Body of pancreas (tissue), 4 donors: ENCODE measurements around the gene TM4SF20. TPM values are rescaled to one million over a fixed set of nuclear protein-coding genes. Genes with fewer than 3 reads are reported as not detected.

Experiments
- ATAC-seq: fragments of 150-250 bp; one replicate; pipeline ENCODE4 v1.9.1; 2016
- DNase-seq, 4 donors: peaks; one replicate each; pipeline ENCODE4 v3.0.0-alpha.2; 2019
- H3K27ac ChIP-seq, 4 donors: fragments of 200-600 bp; sonication (generic); 1 replicate in 3 of 4; 2 replicates in 1 of 4; pipeline versions ENCODE4 v1.5.1 to v1.6.1; 2016 to 2019; ENCODE audit warnings: mild to moderate bottlenecking in 1 of 4, mixed read lengths in 1 of 4, moderate library complexity in 1 of 4
- H3K27me3 ChIP-seq, 2 donors: fragments of 200-600 bp; sonication (generic); one replicate each; pipeline ENCODE4 v1.6.0; 2016; ENCODE audit warnings: mild to moderate bottlenecking in 1 of 2
- H3K36me3 ChIP-seq, 2 donors: fragments of 200-600 bp; sonication (generic); replicated peaks in 1 of 2; 2 replicates each; pipeline ENCODE4 v1.5.1; 2016; ENCODE audit warnings: low read depth in 2 of 2; ENCODE audit not compliant: insufficient read depth in 1 of 2
- H3K4me1 ChIP-seq: fragments of 200-600 bp; sonication (generic); one replicate; pipeline ENCODE4 v1.6.0; 2016
- H3K4me3 ChIP-seq, 2 donors: fragments of 200-600 bp; sonication (generic); 1 replicate in 1 of 2; 2 replicates in 1 of 2; pipeline ENCODE4 v1.5.1; 2016 to 2019
- H3K9me3 ChIP-seq, 3 donors: fragments of 200-600 bp; sonication (generic); 1 replicate in 2 of 3; 2 replicates in 1 of 3; pipeline ENCODE4 v1.5.1; 2016
- POLR2A ChIP-seq, 3 donors: fragments of 450-650 bp; IDR thresholded peaks; one replicate each; pipeline ENCODE4 v1.6.1; 2016; ENCODE audit warnings: antibody characterized with exemption in 3 of 3, mild to moderate bottlenecking in 2 of 3
- WGBS, 2 donors: methylation state at CpG; one replicate each; pipeline ENCODE4 v1.1.5; 2017; 5-methylcytosine and 5-hydroxymethylcytosine counted together
- intact Hi-C: fragments of 100-400 bp; cut with DNase I; formaldehyde crosslinking; loops from one replicate; pipeline ENCODE4 v1.15.1; 2023
- total RNA-seq, 2 donors: library from RNA; depleted of rRNA; stranded (reverse); fragments of >200 nt; gene quantifications; one replicate each; pipeline ENCODE4 v1.1.0, GENCODE V29; 2016
- TF ChIP-seq, protein P1 (sequence below), 7 experiments: fragments of 450-650 bp in 4 of 7; fragments of 200-600 bp in 3 of 7; sonication (generic) in 3 of 7; IDR thresholded peaks; one replicate each; pipeline ENCODE4 v1.5.1; 2016 to 2019; ENCODE audit warnings: antibody characterized with exemption in 7 of 7

TM4SF20 gene
- total RNA-seq, 2 donors from 2014 or later, result not detected

DNA sequence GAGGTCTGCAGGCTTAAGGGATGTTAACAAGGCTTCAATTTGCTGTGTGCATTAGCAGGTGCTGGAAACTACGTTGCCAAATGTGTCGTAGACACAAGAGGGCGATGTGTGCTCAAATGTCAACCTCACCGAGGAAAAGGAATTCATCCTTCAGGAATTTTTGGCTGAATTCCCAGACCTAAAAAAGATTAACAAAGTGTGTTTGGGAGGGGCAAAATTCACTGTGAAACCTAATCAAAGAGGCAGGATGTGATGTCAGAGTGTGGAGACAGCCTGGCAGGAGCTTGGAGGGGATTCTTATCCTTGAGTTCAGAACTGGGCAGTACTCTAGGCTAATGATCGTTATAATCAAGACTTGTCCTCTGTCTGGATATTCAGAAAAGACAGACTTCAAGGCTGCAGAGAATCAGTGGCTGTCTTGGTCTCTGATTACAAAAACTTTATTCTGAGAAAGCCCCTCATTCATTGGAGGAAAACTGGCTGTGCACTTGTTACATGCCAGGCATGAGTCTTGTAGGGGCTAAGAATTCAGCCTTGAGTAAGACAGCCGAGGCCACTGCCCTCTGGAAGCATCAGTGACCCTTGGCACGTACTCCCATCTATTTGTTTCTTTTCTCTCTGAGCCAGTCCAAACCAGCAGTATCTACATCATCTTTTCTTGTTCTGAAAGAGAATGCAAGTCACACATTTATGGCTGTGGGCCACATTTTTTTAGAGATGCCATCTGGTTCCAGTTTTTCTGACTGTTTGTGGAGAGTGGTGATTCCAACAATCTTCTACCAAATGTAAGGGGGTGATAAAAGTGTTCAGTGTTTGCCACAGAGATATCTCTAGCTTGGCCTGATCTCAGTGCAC is 27.3 kb upstream of the TM4SF20 start:
- Histone ChIP-seq H3K9me3 (no peaks in the 10 kb centered on the region), H3K4me3 (no peak overlapping the region), H3K4me1 (peaks cover 10% of the 10 kb centered on the region), H3K36me3 (no peaks in the 10 kb centered on the region), H3K27me3 (no peaks in the 10 kb centered on the region), H3K27ac (peak overlapping the region; percentile 50 to 72 (median 60))
- WGBS, 2 donors, result 4 to 5% methylated on average over 7 of the region's 7 CpGs
- ATAC-seq, result peak; percentile 86
- intact Hi-C loops, result no loop called here
- peak; percentile 75 to 86 (median 82) for DNase-seq
- TF ChIP-seq, protein P1, sequence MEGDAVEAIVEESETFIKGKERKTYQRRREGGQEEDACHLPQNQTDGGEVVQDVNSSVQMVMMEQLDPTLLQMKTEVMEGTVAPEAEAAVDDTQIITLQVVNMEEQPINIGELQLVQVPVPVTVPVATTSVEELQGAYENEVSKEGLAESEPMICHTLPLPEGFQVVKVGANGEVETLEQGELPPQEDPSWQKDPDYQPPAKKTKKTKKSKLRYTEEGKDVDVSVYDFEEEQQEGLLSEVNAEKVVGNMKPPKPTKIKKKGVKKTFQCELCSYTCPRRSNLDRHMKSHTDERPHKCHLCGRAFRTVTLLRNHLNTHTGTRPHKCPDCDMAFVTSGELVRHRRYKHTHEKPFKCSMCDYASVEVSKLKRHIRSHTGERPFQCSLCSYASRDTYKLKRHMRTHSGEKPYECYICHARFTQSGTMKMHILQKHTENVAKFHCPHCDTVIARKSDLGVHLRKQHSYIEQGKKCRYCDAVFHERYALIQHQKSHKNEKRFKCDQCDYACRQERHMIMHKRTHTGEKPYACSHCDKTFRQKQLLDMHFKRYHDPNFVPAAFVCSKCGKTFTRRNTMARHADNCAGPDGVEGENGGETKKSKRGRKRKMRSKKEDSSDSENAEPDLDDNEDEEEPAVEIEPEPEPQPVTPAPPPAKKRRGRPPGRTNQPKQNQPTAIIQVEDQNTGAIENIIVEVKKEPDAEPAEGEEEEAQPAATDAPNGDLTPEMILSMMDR (IDR thresholded peaks at IDR 0.05), result peak; percentile 42 to 96 (median 84)
- no peak for TF ChIP-seq POLR2A (IDR thresholded peaks at IDR 0.05)

DNA sequence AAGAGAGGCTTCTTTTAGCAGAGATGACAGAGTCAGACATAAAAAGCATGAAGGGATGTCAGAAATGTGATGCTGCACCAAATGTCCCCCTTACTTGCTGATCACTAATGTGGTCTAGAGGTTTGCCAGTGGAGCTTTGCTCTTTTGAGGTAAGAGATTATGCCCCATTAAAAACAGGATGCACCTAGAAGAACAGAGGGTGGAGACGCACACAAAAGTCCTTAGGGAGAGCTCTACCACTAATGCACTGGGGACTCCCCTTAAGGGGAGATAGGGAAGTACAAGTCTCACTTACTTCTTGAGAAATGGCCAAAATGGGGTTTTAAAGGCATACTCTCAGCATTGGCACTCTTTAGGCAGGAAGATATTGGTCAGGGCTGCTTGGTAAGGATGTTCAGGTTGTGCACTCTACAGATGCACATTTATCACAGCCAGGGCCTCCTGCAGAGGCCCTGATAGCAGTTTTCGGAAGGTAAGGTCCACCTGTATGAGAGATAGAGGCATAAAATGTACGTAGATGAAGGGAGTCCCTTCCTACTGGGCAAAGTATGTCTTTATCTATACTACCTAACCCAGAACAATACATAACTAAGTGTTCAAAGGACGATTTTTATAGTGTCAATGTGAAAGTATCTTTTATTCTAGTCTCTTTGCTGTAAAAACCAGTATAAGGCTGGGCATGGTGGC is 25.6 kb upstream of the TM4SF20 start:
- H3K27me3 ChIP-seq, result no peaks in the 10 kb centered on the region
- intact Hi-C loops, result loop anchor here (5.0 kb wide), 1 partner anchor 363 kb away; no protein-coding TSS in a partner anchor
- H3K4me1 ChIP-seq, result peaks cover 10% of the 10 kb centered on the region
- H3K36me3 ChIP-seq, result no peaks in the 10 kb centered on the region
- WGBS, 2 donors, result 68 to 70% methylated on average over 4 of the region's 4 CpGs
- H3K4me3 ChIP-seq, result no peak overlapping the region
- TF ChIP-seq, protein P1 (IDR thresholded peaks at IDR 0.05), result no peak
- no peak for TF ChIP-seq POLR2A (IDR thresholded peaks at IDR 0.05)
- no peaks in the 10 kb centered on the region for H3K9me3 ChIP-seq
- no peak for ATAC-seq
- H3K27ac ChIP-seq, result no peak overlapping the region
- DNase-seq, result no peak

DNA sequence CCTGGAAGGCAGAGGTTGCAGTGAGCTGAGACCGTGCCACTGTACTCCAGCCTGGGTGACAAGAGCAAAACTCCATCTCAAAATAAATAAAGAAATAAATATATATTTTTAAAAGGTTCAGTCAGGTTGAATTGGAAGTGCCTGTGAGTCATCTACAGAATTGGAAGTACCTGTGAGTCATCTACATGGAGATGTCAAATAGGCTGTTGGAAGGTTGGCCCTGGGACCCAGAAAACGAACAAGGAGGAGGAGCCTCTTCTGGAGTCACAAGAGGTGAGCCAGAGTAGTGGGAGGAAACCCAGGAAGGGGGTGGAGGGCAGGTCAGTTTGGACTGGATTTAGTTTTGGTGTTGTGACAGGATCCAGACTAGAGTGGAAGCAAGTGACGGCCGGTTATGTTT is 23.9 kb upstream of the TM4SF20 start:
- Histone ChIP-seq H3K9me3 (no peaks in the 10 kb centered on the region), H3K27me3 (no peaks in the 10 kb centered on the region), H3K27ac (no peak overlapping the region), H3K4me3 (no peak overlapping the region), H3K4me1 (peaks cover 10% of the 10 kb centered on the region), H3K36me3 (no peaks in the 10 kb centered on the region)
- 36 to 50% methylated on average over 4 of the region's 4 CpGs for WGBS, 2 donors
- intact Hi-C loops, result loop anchor here (5.0 kb wide), 1 partner anchor 364 kb away; no protein-coding TSS in a partner anchor
- TF ChIP-seq, protein P1 (IDR thresholded peaks at IDR 0.05), result no peak
- TF ChIP-seq POLR2A (IDR thresholded peaks at IDR 0.05), result no peak
- DNase-seq, result no peak
- no peak for ATAC-seq

DNA sequence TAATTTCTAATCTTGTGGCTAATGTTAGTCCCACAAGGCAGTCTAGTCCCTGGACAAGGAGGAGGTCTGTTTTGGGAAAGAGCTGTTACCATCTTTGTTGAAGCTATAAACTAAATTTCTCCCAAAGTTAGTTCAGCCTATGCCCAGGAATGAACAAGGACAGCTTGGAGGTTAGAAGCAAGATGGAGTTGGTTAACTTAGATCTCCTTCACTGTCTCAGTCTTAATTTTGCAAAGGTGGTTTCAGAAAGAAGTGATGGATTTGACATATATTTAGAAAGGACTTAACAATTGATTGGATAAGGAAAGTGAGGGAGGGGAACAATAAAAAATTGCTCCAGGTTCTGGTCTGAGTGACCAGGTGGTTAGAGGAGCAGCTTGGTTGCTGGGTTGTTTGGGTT is 23.2 kb upstream of the TM4SF20 start:
- Histone ChIP-seq H3K27ac (no peak overlapping the region), H3K4me3 (no peak overlapping the region), H3K9me3 (no peaks in the 10 kb centered on the region), H3K27me3 (no peaks in the 10 kb centered on the region), H3K36me3 (no peaks in the 10 kb centered on the region), H3K4me1 (peaks cover 10% of the 10 kb centered on the region)
- intact Hi-C loops, result loop anchor here (5.0 kb wide), 1 partner anchor 365 kb away; no protein-coding TSS in a partner anchor
- no peak for TF ChIP-seq POLR2A (IDR thresholded peaks at IDR 0.05)
- TF ChIP-seq, protein P1 (IDR thresholded peaks at IDR 0.05), result no peak
- DNase-seq (no peak), ATAC-seq (no peak)
